Body of pancreas (tissue), 4 donors: ENCODE results near the gene FBXO31.

ENCODE experiments used
- CTCF ChIP-seq, 7 experiments: fragments of 450-650 bp in 4 of 7; fragments of 200-600 bp in 3 of 7; sonication (generic) in 3 of 7; IDR thresholded peaks; one replicate each; pipeline ENCODE4 v1.5.1; 2016 to 2019; ENCODE audit warnings: antibody characterized with exemption in 7 of 7
- POLR2A ChIP-seq, 3 donors: fragments of 450-650 bp; IDR thresholded peaks; one replicate each; pipeline ENCODE4 v1.6.1; 2016; ENCODE audit warnings: antibody characterized with exemption in 3 of 3, mild to moderate bottlenecking in 2 of 3

- TF ChIP-seq CTCF (IDR thresholded peaks at IDR 0.05), result no peak
- TF ChIP-seq POLR2A (IDR thresholded peaks at IDR 0.05), result no peak
Measured at GRCh38 chr16:87345726-87346424, 37.7 kb downstream of the FBXO31 start.
